AG10803 (cell line): ENCODE measurements around the gene CD33.
"Not testable (repeated sequence)": the region's sequence is repeated elsewhere in the genome, so short reads cannot be mapped to it uniquely, and the experiment has no call there.

ENCODE experiments used
- DNase-seq: peaks from one replicate; pipeline ENCODE4 v3.0.0; 2010; ENCODE audit warnings: low read depth
- H3K4me3 ChIP-seq: 2 replicates; pipeline ENCODE4 v1.5.1; 2011; ENCODE audit warnings: mild to moderate bottlenecking, low read length, control low read depth
- CTCF ChIP-seq: conservative IDR thresholded peaks from 2 replicates; pipeline ENCODE4 v1.5.1; 2011; ENCODE audit warnings: mild to moderate bottlenecking, low read length, control low read depth, inconsistent platforms

The CD33 gene

GRCh38 chr19:51210191-51210784 lies 14.6 kb upstream of the CD33 start:
- no peak for TF ChIP-seq CTCF
- H3K4me3 ChIP-seq = no peak overlapping the region
- no peak for DNase-seq

- H3K4me3 ChIP-seq, DNase-seq: not testable (repeated sequence)
These were observed 14.0 kb upstream of the CD33 start for GRCh38 chr19:51210874-51211361.

- TF ChIP-seq CTCF = no peak
- no peak overlapping the region for H3K4me3 ChIP-seq
- no peak for DNase-seq
These were observed 13.0 kb upstream of the CD33 start for GRCh38 chr19:51211833-51212232.

GRCh38 chr19:51219307-51219706 lies 5.6 kb upstream of the CD33 start:
- no peak for TF ChIP-seq CTCF
- H3K4me3 ChIP-seq = no peak overlapping the region
- no peak for DNase-seq

- no peak overlapping the region for H3K4me3 ChIP-seq
- no peak for DNase-seq
- no peak for TF ChIP-seq CTCF
These were observed 4.9 kb upstream of the CD33 start for GRCh38 chr19:51219971-51220370.

- no peak for DNase-seq
- no peak overlapping the region for H3K4me3 ChIP-seq
- no peak for TF ChIP-seq CTCF
These were observed 3.9 kb upstream of the CD33 start for GRCh38 chr19:51220996-51221395.

- no peak overlapping the region for H3K4me3 ChIP-seq
- DNase-seq = no peak
- TF ChIP-seq CTCF = no peak
These were observed 678 bp upstream of the CD33 start for GRCh38 chr19:51224163-51224641.
